K562 (cell line): ENCODE data around the gene TGDS. TPM values are rescaled to one million over a fixed set of nuclear protein-coding genes. Genes with fewer than 3 reads are reported as not detected.

ENCODE experiments used
- ATAC-seq: fragments of 200-7000 bp; cut with Tn5 transposase; 3 replicates; pipeline ENCODE4 v1.9.1; 2020; ENCODE audit warnings: moderate library complexity
- BruUV-seq: library from RNA; stranded (reverse); fragments of 400-500 nt; replicated peaks from 2 replicates; lab custom pipeline; 2021; lab: Mats Ljungman, UMichigan
- CTCF ChIA-PET: fragments of 300-600 bp; formaldehyde crosslinking; extraction: SDS; loops from one replicate; lab custom pipeline; 2021; ENCODE audit warnings: low intra/inter-chr PET ratio; lab: Yijun Ruan, JAX
- POLR2A ChIA-PET: fragments of 300-600, 350-650 bp; sonication (Branson Sonifier 250); formaldehyde crosslinking; extraction: SDS; loops from one replicate; lab custom pipeline; 2021; ENCODE audit warnings: antibody characterized with exemption, inconsistent platforms; lab: Yijun Ruan, JAX
- DNase-seq, 4 experiments: peaks; one replicate each; pipeline versions ENCODE4 v3.0.0 to v3.0.0-alpha.2; 2011 to 2018; ENCODE audit warnings: low spot score in 3 of 4, mixed read lengths in 3 of 4; ENCODE audit errors: extremely low read depth in 1 of 4
- FAIRE-seq: peaks from 2 replicates; lab custom pipeline; 2011; peaks lifted over from hg19 to GRCh38; lab: Jason Lieb, UNC
- H2AFZ ChIP-seq: 2 replicates; pipeline ENCODE4 v1.6.0; 2011; ENCODE audit warnings: low read depth, low read length, control low read depth, inconsistent platforms
- H3K27ac ChIP-seq: fragments of 200-600 bp; 3 replicates; pipeline ENCODE4 v1.8.0; 2011; ENCODE audit warnings: low read depth, mild to moderate bottlenecking, control low read depth, inconsistent platforms, low read length, moderate library complexity, mixed read lengths; ENCODE audit errors: extremely low read depth
- H3K27me3 ChIP-seq, 2 experiments: fragments of 300-600 bp in 1 of 2; 2 replicates in 1 of 2; 3 replicates in 1 of 2; pipeline versions ENCODE4 v1.6.0 to v1.8.0; 2011; ENCODE audit warnings: inconsistent platforms in 2 of 2, low read length in 2 of 2, mild to moderate bottlenecking in 1 of 2, mixed read lengths in 1 of 2, moderate library complexity in 1 of 2; ENCODE audit not compliant: control insufficient read depth in 2 of 2, insufficient read depth in 2 of 2
- H3K36me3 ChIP-seq: fragments of 300-600 bp; 3 replicates; pipeline ENCODE4 v1.8.0; 2011; ENCODE audit warnings: mild to moderate bottlenecking, low read length, inconsistent platforms; ENCODE audit not compliant: control insufficient read depth, insufficient read depth
- H3K4me1 ChIP-seq, 2 experiments: fragments of 200-600 bp in 1 of 2; replicated peaks in 1 of 2; 2 replicates in 1 of 2; 3 replicates in 1 of 2; pipeline versions ENCODE4 v1.5.1 to v1.8.0; 2011; ENCODE audit warnings: inconsistent platforms in 2 of 2, low read length in 2 of 2, mild to moderate bottlenecking in 1 of 2, mixed read lengths in 1 of 2, moderate library complexity in 1 of 2; ENCODE audit not compliant: control insufficient read depth in 2 of 2, insufficient read depth in 2 of 2
- H3K4me2 ChIP-seq: 2 replicates; pipeline ENCODE4 v1.6.1; 2011; ENCODE audit warnings: low read length, control low read depth, inconsistent platforms, mixed read lengths; ENCODE audit not compliant: insufficient read depth
- H3K4me3 ChIP-seq: fragments of 200-600 bp; sonication (generic), shearing (Covaris generic); 2 replicates; pipeline ENCODE4 v1.5.1; 2016; ENCODE audit warnings: control low read depth, inconsistent platforms
- H3K79me2 ChIP-seq: fragments of 200-600 bp; 3 replicates; pipeline ENCODE4 v1.8.0; 2011; ENCODE audit warnings: low read length, inconsistent platforms; ENCODE audit not compliant: control insufficient read depth, insufficient read depth
- H3K9ac ChIP-seq, 2 experiments: 2 replicates each; pipeline versions ENCODE4 v1.6.0 to v1.6.1; 2011; ENCODE audit warnings: low read depth in 2 of 2, low read length in 2 of 2, control low read depth in 1 of 2, inconsistent platforms in 1 of 2, mild to moderate bottlenecking in 1 of 2, mixed read lengths in 1 of 2; ENCODE audit not compliant: insufficient read depth in 1 of 2
- H3K9me1 ChIP-seq: one replicate; pipeline ENCODE4 v1.6.0; 2011; ENCODE audit warnings: inconsistent platforms, mild to moderate bottlenecking, low read length, moderate library complexity; ENCODE audit not compliant: control insufficient read depth, insufficient read depth
- H3K9me3 ChIP-seq: replicated peaks from 2 replicates; pipeline ENCODE4 v1.5.1; 2011; ENCODE audit warnings: low read depth, low read length, inconsistent platforms; ENCODE audit not compliant: control insufficient read depth, insufficient read depth
- H4K20me1 ChIP-seq: replicated peaks from 2 replicates; pipeline ENCODE4 v1.6.1; 2011; ENCODE audit warnings: low read length, inconsistent platforms, mixed read lengths; ENCODE audit not compliant: control insufficient read depth, insufficient read depth
- FOS ChIP-seq: IDR thresholded peaks from 3 replicates; pipeline ENCODE4 v1.6.1; 2011; ENCODE audit not compliant: insufficient read length; ENCODE audit errors: extremely low read depth
- KDM4B ChIP-seq, 2 experiments: fragments of 450-650 bp in 1 of 2; sonication (generic) in 1 of 2; IDR thresholded peaks; 2 replicates each; pipeline ENCODE4 v1.6.1; 2016 to 2017; ENCODE audit warnings: borderline replicate concordance in 2 of 2, antibody characterized with exemption in 1 of 2, low read depth in 1 of 2, mild to moderate bottlenecking in 1 of 2
- PBX2 ChIP-seq, 2 experiments: IDR thresholded peaks in 1 of 2; conservative IDR thresholded peaks in 1 of 2; 2 replicates each; pipeline ENCODE4 v1.6.1; 2016; ENCODE audit warnings: low read depth in 2 of 2, mild to moderate bottlenecking in 1 of 2, missing compliant biosample characterization in 1 of 2, missing genetic modification characterization in 1 of 2, moderate library complexity in 1 of 2
- PCBP1 ChIP-seq: fragments of 200-400 bp; formaldehyde crosslinking; IDR thresholded peaks from 2 replicates; pipeline ENCODE4 v1.6.1; 2018; ENCODE audit warnings: mild to moderate bottlenecking, low read depth, low read length; ENCODE audit not compliant: poor library complexity, severe bottlenecking
- TSC22D4 ChIP-seq: fragments of 450-650 bp; IDR thresholded peaks from 2 replicates; pipeline ENCODE4 v1.6.1; 2016; ENCODE audit warnings: missing genetic modification characterization, missing biosample characterization, control low read depth
- ZFP1 ChIP-seq: fragments of 450-650 bp; formaldehyde crosslinking; IDR thresholded peaks from 2 replicates; pipeline ENCODE4 v1.4.0; 2020; ENCODE audit warnings: mild to moderate bottlenecking, mixed read lengths
- ZNF134 ChIP-seq: fragments of 250-450 bp; sonication (Bioruptor Pico); conservative IDR thresholded peaks from 2 replicates; pipeline ENCODE4 v1.4.0; 2020
- ZNF146 ChIP-seq: IDR thresholded peaks from one replicate; pipeline ENCODE4 v1.6.1; 2018; ENCODE audit warnings: missing compliant biosample characterization; ENCODE audit not compliant: unreplicated experiment
- ZNF830 ChIP-seq: fragments of 250-450 bp; sonication (Bioruptor Pico); IDR thresholded peaks from 2 replicates; pipeline ENCODE4 v1.5.0; 2021; ENCODE audit warnings: mild to moderate bottlenecking
- WGBS: fragments of 100-300 bp; shearing (Covaris generic); methylation state at CpG from one replicate; pipeline ENCODE4 v1.1.6; 2016; ENCODE audit warnings: low coverage, mixed read lengths; ENCODE audit not compliant: insufficient coverage; ENCODE audit errors: missing lambda C conversion rate; 5-methylcytosine and 5-hydroxymethylcytosine counted together
- in situ Hi-C: fragments of 300-500 bp; cut with MboI; formaldehyde crosslinking; loops from 4 replicates; pipeline ENCODE4 v1.15.0; 2018; ENCODE audit warnings: inconsistent platforms, mixed read lengths
- intact Hi-C: fragments of 100-400 bp; cut with micrococcal nuclease; formaldehyde crosslinking; loops from 2 replicates; pipeline ENCODE4 v1.14.2; 2022
- polyA plus RNA-seq, 8 experiments: library from polyadenylated mRNA; depleted of rRNA in 4 of 8; stranded (reverse) in 5 of 8; unstranded in 3 of 8; fragments of >200 nt; fragmentation: Nextera tagmentation in 2 of 8; fragmentation: Illumina TruSeq in 1 of 8; extraction: Ambion mirVana in 2 of 8; extraction: Trizol in 1 of 8; gene quantifications; 2 replicates each; pipeline versions ENCODE4 v1.2.1 to v1.2.3, GENCODE V29; 2011 to 2014; ENCODE audit warnings: inconsistent platforms in 1 of 8, missing spikeins in 1 of 8
- total RNA-seq, 7 experiments: library from RNA; depleted of rRNA in 6 of 7; stranded (reverse); fragments of >200 nt in 6 of 7; fragmentation: Illumina TruSeq in 2 of 7; extraction: Trizol in 2 of 7; gene quantifications; 2 replicates each; pipeline versions ENCODE4 v1.2.1 to v1.2.3, GENCODE V29; 2011 to 2021; ENCODE audit warnings: low replicate concordance in 1 of 7
- TF ChIP-seq, protein P1 (sequence below): fragments of 250-450 bp; sonication (Bioruptor Pico); IDR thresholded peaks from 2 replicates; pipeline ENCODE4 v1.5.1; 2021; ENCODE audit warnings: mild to moderate bottlenecking
- TF ChIP-seq, protein P2 (sequence below): fragments of 200-800 bp; sonication (Bioruptor generic); IDR thresholded peaks from 2 replicates; pipeline ENCODE4 v1.6.1; 2016; ENCODE audit warnings: missing genetic modification characterization, missing compliant biosample characterization

TGDS gene
- total and polyA plus RNA-seq, 9 of the 15 experiments (the other 6 are each of a cell fraction or from before 2014, with no cell fraction given), result 9.9 to 43.7 (median 21.4) TPM

- no peaks in the 10 kb centered on the region for H3K79me2 ChIP-seq
- ATAC-seq (peak; percentile 57; the same call in 2 of the 3 replicates), FAIRE-seq (no peak), DNase-seq (no peak)
- no peak overlapping the region for H3K27ac ChIP-seq
- intact Hi-C loops, result no loop called here
- no peak overlapping the region for H2AFZ ChIP-seq
- no peak overlapping the region for H3K4me2 ChIP-seq
- H3K9ac ChIP-seq, result no peak overlapping the region
- no peaks in the 10 kb centered on the region for H3K4me1 ChIP-seq
- ChIA-PET CTCF (no interaction called here), POLR2A (interaction anchor here (0.7 kb wide), 1 partner anchor 92 kb away, joined by 5 read pairs; no protein-coding TSS in a partner anchor)
- no peaks in the 10 kb centered on the region for H3K9me3 ChIP-seq
- no peaks in the 10 kb centered on the region for H3K27me3 ChIP-seq
- in situ Hi-C loops, result no loop called here
- BruUV-seq, result no TSS peak
- no peaks in the 10 kb centered on the region for H3K9me1 ChIP-seq
- H3K4me3 ChIP-seq, result no peak overlapping the region
- no peaks in the 10 kb centered on the region for H3K36me3 ChIP-seq
- 14% methylated on average over 3 of the region's 3 CpGs for WGBS
- no peaks in the 10 kb centered on the region for H4K20me1 ChIP-seq
- no peak for TF ChIP-seq ZFP1
- no peak for TF ChIP-seq FOS
- no peak for TF ChIP-seq ZNF134 (CRISPR knock-in tag)
- TF ChIP-seq TSC22D4 (tag), result no peak
- TF ChIP-seq, protein P1, sequence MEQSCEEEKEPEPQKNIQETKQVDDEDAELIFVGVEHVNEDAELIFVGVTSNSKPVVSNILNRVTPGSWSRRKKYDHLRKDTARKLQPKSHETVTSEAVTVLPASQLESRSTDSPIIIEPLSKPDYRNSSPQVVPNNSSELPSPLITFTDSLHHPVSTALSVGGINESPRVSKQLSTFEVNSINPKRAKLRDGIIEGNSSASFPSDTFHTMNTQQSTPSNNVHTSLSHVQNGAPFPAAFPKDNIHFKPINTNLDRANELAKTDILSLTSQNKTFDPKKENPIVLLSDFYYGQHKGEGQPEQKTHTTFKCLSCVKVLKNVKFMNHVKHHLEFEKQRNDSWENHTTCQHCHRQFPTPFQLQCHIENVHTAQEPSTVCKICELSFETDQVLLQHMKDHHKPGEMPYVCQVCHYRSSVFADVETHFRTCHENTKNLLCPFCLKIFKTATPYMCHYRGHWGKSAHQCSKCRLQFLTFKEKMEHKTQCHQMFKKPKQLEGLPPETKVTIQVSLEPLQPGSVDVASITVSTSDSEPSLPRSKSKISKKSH (CRISPR knock-in tag), result no peak
- no peak for TF ChIP-seq PBX2 (CRISPR knock-in tag; IDR thresholded peaks at IDR 0.05; ENCODE audit: low read depth)
- no peak for TF ChIP-seq PBX2 (tag; conservative IDR thresholded peaks at IDR 0.05; ENCODE audit: low read depth)
- no peak for TF ChIP-seq ZNF830 (CRISPR knock-in tag)
- no peak for TF ChIP-seq PCBP1
- TF ChIP-seq ZNF146, result no peak
- TF ChIP-seq, protein P2, sequence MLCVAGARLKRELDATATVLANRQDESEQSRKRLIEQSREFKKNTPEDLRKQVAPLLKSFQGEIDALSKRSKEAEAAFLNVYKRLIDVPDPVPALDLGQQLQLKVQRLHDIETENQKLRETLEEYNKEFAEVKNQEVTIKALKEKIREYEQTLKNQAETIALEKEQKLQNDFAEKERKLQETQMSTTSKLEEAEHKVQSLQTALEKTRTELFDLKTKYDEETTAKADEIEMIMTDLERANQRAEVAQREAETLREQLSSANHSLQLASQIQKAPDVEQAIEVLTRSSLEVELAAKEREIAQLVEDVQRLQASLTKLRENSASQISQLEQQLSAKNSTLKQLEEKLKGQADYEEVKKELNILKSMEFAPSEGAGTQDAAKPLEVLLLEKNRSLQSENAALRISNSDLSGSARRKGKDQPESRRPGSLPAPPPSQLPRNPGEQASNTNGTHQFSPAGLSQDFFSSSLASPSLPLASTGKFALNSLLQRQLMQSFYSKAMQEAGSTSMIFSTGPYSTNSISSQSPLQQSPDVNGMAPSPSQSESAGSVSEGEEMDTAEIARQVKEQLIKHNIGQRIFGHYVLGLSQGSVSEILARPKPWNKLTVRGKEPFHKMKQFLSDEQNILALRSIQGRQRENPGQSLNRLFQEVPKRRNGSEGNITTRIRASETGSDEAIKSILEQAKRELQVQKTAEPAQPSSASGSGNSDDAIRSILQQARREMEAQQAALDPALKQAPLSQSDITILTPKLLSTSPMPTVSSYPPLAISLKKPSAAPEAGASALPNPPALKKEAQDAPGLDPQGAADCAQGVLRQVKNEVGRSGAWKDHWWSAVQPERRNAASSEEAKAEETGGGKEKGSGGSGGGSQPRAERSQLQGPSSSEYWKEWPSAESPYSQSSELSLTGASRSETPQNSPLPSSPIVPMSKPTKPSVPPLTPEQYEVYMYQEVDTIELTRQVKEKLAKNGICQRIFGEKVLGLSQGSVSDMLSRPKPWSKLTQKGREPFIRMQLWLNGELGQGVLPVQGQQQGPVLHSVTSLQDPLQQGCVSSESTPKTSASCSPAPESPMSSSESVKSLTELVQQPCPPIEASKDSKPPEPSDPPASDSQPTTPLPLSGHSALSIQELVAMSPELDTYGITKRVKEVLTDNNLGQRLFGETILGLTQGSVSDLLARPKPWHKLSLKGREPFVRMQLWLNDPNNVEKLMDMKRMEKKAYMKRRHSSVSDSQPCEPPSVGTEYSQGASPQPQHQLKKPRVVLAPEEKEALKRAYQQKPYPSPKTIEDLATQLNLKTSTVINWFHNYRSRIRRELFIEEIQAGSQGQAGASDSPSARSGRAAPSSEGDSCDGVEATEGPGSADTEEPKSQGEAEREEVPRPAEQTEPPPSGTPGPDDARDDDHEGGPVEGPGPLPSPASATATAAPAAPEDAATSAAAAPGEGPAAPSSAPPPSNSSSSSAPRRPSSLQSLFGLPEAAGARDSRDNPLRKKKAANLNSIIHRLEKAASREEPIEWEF (CRISPR knock-in tag), result no peak
- TF ChIP-seq KDM4B (IDR thresholded peaks at IDR 0.05; ENCODE audit: borderline replicate concordance in 2 of 2, low read depth in 1 of 2), result no peak
These were observed 45.5 kb upstream of the TGDS start for GRCh38 chr13:94641409-94641941.
